ENCODE data around the gene OR14I1.

OR14I1 gene

DNA sequence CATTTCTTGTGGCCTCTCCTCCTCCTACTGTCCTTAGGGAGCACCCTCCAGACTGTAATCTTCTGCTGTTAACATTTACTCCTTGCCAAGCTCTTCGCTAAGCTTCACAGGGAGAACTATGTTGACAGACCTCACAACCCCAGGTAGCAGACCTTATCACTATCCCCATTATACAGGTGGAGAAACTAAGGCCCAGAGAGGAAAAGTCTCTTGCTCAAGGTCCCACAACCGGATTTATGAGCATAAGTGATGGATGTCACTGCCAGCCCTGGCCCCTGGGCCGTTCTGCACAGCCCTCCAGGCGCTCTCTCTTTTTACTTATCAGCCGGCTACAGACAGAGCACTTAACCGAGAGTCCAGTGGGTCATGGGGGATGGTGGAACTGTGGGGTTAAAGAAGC, 34.9 kb upstream of the OR14I1 start:
- no peak for DNase-seq (ENCODE audit: extremely low read depth, low read depth)
- no peak for TF ChIP-seq CTCF (IDR thresholded peaks at IDR 0.05; ENCODE audit: low read depth, low read length)

DNA sequence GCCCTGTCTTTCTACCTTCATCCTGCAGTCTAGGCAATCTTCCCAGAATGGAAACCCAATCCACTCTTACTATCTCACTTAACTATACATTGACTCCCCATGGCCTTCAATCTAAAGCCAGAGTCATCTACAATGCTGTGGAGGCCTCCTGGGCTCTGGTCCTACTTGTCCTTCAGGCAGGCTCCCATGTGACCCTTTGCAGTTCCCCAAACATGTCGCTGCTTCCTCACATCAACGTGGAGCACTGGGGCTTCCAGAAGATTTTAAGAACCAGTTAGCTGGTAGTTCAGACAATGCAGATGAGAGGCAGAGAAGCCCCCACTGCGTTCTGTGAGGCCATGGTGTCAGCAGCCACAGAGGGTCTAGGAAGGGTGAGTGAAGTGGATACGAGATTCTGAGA, 34.4 kb upstream of the OR14I1 start:
- TF ChIP-seq CTCF (IDR thresholded peaks at IDR 0.05; ENCODE audit: low read depth, low read length), result no peak
- no peak for DNase-seq (ENCODE audit: extremely low read depth, low read depth)

DNA sequence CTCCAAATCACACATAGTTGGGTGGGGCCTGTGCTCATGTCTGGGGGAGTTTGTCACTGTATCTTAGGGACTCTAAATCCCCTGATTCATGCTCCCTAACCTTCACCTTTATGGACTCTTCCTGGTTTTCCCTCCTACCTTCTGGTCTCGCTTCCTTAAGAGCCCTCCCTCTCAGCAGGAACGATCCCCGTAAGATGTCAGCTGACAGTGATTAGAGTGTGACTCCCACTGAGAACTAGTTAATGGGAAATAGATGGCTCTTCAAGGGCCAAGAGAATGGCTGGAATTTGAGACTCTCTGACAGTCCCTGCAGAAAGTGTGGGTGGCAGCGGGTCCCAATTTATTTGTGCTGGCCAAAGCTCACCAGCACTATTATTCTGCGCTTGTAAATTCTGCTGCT, 31.0 kb upstream of the OR14I1 start:
- no peak for DNase-seq (ENCODE audit: extremely low read depth, low read depth)
- no peak for TF ChIP-seq CTCF (IDR thresholded peaks at IDR 0.05; ENCODE audit: low read depth, low read length)

DNA sequence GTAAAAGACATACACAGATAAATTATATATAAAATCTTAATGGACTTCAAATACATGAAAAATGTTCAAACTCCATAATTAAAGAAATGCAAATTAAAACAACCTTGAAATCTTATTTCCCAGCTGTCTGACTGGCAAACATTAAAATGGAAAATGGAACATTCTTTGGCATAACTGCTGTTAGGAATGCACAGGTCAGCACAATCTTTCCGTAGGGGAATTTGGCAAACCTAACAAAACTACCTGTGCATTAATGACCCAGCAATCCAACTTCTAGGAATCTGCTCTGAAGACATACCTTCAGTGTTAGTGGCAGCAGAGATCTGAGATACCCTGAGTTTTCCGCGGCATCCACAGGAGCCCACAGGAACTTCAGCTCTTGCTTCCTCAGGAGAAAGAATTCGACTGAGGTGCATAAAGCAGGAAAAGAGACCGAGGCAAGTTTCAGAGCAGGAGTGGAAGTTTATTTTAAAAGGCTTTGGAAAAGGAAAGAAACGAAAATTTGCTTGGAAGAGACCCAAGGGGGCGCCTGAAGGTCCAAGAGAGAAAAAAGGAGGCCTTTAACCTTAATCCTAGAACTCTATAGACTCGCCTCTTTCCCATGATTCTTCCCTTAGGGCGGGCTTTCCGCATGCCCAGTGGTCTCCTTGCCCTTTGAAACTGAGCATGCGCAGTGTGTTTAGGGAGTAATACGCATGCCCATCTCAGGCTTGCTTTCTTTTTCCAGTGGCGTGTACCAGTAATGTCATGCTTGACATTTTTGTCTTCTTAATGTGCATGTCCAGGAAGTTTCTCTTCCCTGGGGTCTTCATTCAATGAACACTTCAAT, 28.2 kb upstream of the OR14I1 start:
- no peak for TF ChIP-seq CTCF (IDR thresholded peaks at IDR 0.05; ENCODE audit: low read depth, low read length)

GRCh38 chr1:248714248-248714647, 11.7 kb upstream of the OR14I1 start:
- TF ChIP-seq CTCF (IDR thresholded peaks at IDR 0.05; ENCODE audit: low read depth, low read length), result no peak
- DNase-seq (ENCODE audit: extremely low read depth, low read depth), result no peak

More for the DNA sequence above, 28.2 kb upstream of the OR14I1 start:
- no peak for DNase-seq (ENCODE audit: extremely low read depth, low read depth)

DNA sequence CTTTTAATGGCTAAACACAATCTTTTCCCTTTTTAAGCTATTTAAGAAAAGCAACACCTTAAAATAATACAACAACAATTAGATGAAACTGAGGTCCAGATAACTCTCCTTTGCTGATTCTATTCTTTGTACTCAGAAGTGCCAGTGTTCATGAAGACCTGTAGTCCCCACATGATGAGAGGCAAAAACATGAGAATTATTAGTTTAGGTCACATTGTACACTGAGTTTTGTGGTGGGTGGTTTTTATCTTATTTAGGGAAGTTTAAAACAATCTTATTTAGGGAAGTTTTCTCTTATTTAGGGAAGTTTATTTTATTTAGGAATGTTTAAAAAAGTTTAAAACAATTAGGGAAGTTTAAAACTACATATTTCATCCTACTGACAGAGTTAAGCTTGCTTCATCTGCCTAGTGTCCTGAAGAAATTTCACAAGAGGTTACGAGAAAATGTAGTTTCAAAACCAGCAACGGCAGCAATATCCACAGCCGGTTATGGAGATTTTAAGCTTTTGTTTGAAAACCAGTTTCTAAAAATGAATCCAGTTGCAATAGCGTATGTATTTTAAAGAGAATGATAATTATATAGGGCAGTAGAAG, 7.8 kb upstream of the OR14I1 start:
- no peak for TF ChIP-seq CTCF (IDR thresholded peaks at IDR 0.05; ENCODE audit: low read depth, low read length)
- no peak for DNase-seq (ENCODE audit: extremely low read depth, low read depth)

DNA sequence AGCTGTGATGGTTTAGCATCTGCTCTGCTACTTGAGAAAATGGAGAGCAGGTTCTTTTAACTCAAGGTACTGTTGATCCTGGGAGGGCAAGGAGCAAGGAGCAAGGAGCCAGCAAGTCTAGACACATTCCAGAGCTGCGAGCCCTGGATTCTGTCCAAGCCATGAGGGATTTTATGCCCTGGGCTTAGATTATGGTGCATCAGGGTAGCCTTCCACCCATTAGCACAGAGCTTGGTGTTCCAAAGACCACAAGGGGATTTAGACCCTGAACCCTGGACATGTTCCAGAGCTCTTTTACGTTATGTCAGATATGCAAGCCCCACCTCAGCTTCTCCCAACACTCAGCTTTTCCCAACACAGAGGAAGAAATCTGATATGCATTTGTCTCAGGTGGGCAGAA, 2.0 kb upstream of the OR14I1 start:
- no peak for TF ChIP-seq CTCF (IDR thresholded peaks at IDR 0.05; ENCODE audit: low read depth, low read length)
- no peak for DNase-seq (ENCODE audit: extremely low read depth, low read depth)
